Astrocyte (in vitro differentiated cells and primary cell): ENCODE results near the gene OR51I1. TPM values are rescaled to one million over a fixed set of nuclear protein-coding genes. Genes with fewer than 3 reads are reported as not detected.

Experiments used
- DNase-seq: peaks from one replicate; pipeline ENCODE4 v3.0.0-alpha.2; 2010; ENCODE audit warnings: low read depth
- FAIRE-seq: peaks from 2 replicates; lab custom pipeline; 2011; peaks lifted over from hg19 to GRCh38; lab: Jason Lieb, UNC
- H2AFZ ChIP-seq: 2 replicates; pipeline ENCODE4 v1.6.0; 2012; ENCODE audit warnings: low read depth, low read length, inconsistent platforms
- H3K27ac ChIP-seq: 2 replicates; pipeline ENCODE4 v1.5.1; 2011; ENCODE audit warnings: low read depth, low read length, inconsistent platforms
- H3K27me3 ChIP-seq: 2 replicates; pipeline ENCODE4 v1.6.0; 2011; ENCODE audit warnings: low read length, inconsistent platforms; ENCODE audit not compliant: insufficient read depth
- H3K36me3 ChIP-seq: 2 replicates; pipeline ENCODE4 v1.5.1; 2011; ENCODE audit warnings: low read length, inconsistent platforms; ENCODE audit not compliant: insufficient read depth
- H3K4me1 ChIP-seq: 2 replicates; pipeline ENCODE4 v1.5.1; 2011; ENCODE audit warnings: low read length, inconsistent platforms; ENCODE audit not compliant: insufficient read depth
- H3K4me2 ChIP-seq: 2 replicates; pipeline ENCODE4 v1.6.0; 2012; ENCODE audit warnings: low read length, inconsistent platforms
- H3K4me3 ChIP-seq: 2 replicates; pipeline ENCODE4 v1.5.1; 2011; ENCODE audit warnings: low read depth, mild to moderate bottlenecking, low read length, inconsistent platforms; ENCODE audit not compliant: insufficient read depth
- H3K79me2 ChIP-seq: 2 replicates; pipeline ENCODE4 v1.6.0; 2012; ENCODE audit warnings: mild to moderate bottlenecking, low read length, inconsistent platforms; ENCODE audit not compliant: insufficient read depth
- H3K9ac ChIP-seq: 2 replicates; pipeline ENCODE4 v1.6.0; 2012; ENCODE audit warnings: mild to moderate bottlenecking, low read length, inconsistent platforms
- H3K9me3 ChIP-seq: 2 replicates; pipeline ENCODE4 v1.5.1; 2012; ENCODE audit warnings: low read depth, mild to moderate bottlenecking, low read length, inconsistent platforms; ENCODE audit not compliant: insufficient read depth
- H4K20me1 ChIP-seq: 2 replicates; pipeline ENCODE4 v1.6.0; 2012; ENCODE audit warnings: low read length, inconsistent platforms; ENCODE audit not compliant: insufficient read depth
- H3K27ac Mint-ChIP-seq: one replicate; pipeline ENCODE4 v1.8.0; 2021; ENCODE audit warnings: mild to moderate bottlenecking, mixed read lengths; ENCODE audit not compliant: unreplicated experiment
- H3K27me3 Mint-ChIP-seq: one replicate; pipeline ENCODE4 v1.8.0; 2021; ENCODE audit warnings: low read depth, mixed read lengths; ENCODE audit not compliant: unreplicated experiment
- H3K36me3 Mint-ChIP-seq: one replicate; pipeline ENCODE4 v1.8.0; 2021; ENCODE audit warnings: low read depth, mixed read lengths; ENCODE audit not compliant: unreplicated experiment
- H3K4me1 Mint-ChIP-seq: one replicate; pipeline ENCODE4 v1.8.0; 2021; ENCODE audit warnings: low read depth, mixed read lengths; ENCODE audit not compliant: unreplicated experiment
- H3K4me3 Mint-ChIP-seq: one replicate; pipeline ENCODE4 v1.8.0; 2021; ENCODE audit warnings: mild to moderate bottlenecking, moderate library complexity, mixed read lengths; ENCODE audit not compliant: unreplicated experiment
- H3K9me3 Mint-ChIP-seq: one replicate; pipeline ENCODE4 v1.8.0; 2021; ENCODE audit warnings: mild to moderate bottlenecking, mixed read lengths; ENCODE audit not compliant: unreplicated experiment
- CTCF ChIP-seq: IDR thresholded peaks from 2 replicates; pipeline ENCODE4 v1.5.1; 2011; ENCODE audit warnings: low read depth, mild to moderate bottlenecking, inconsistent platforms, low read length, moderate library complexity; ENCODE audit not compliant: insufficient read depth
- EZH2 ChIP-seq: IDR thresholded peaks from 2 replicates; pipeline ENCODE4 v1.6.1; 2012; ENCODE audit warnings: mild to moderate bottlenecking, low read length, inconsistent platforms; ENCODE audit not compliant: insufficient read depth
- total RNA-seq: library from RNA; stranded (reverse); gene quantifications from 2 replicates; pipeline ENCODE4 v1.2.1, GENCODE V29; 2021

The OR51I1 gene
- total RNA-seq, 1 donor from 2014 or later, result not detected

- H3K79me2 ChIP-seq, result no peaks in the 10 kb centered on the region
- no peak within 1 kb of the TSS for H3K27ac ChIP-seq
- no peak within 1 kb of the TSS for H2AFZ ChIP-seq
- H3K36me3 Mint-ChIP-seq, result no peaks in the 10 kb centered on the region
- no peak within 1 kb of the TSS for H3K4me3 Mint-ChIP-seq
- no peaks in the 10 kb centered on the region for H4K20me1 ChIP-seq
- DNase-seq, result no peak
- H3K4me1 ChIP-seq, result no peaks in the 10 kb centered on the region
- peaks cover 2% of the 10 kb centered on the region for H3K27me3 Mint-ChIP-seq
- no peak within 1 kb of the TSS for H3K9ac ChIP-seq
- H3K36me3 ChIP-seq, result no peaks in the 10 kb centered on the region
- H3K4me2 ChIP-seq, result no peak within 1 kb of the TSS
- H3K9me3 ChIP-seq, result peaks cover 6% of the 10 kb centered on the region
- H3K4me3 ChIP-seq, result no peak within 1 kb of the TSS
- no peak for FAIRE-seq
- H3K27me3 ChIP-seq, result no peaks in the 10 kb centered on the region
- TF ChIP-seq EZH2, result no peak
- TF ChIP-seq CTCF, result no peak
- H3K9me3 Mint-ChIP-seq, result no peaks in the 10 kb centered on the region
- H3K4me1 Mint-ChIP-seq, result no peaks in the 10 kb centered on the region
- H3K27ac Mint-ChIP-seq, result no peak within 1 kb of the TSS
Observed at GRCh38 chr11:5449023-5449422, 7.7 kb upstream of the OR51I1 start, which contains the start of gene OR51I2. OR51I2 (plus strand) TSS chr11:5449323; CDS start chr11:5453489, 4,166 bp downstream.

- Histone ChIP-seq H3K4me2 (no peak overlapping the region), H3K79me2 (no peaks in the 10 kb centered on the region), H3K9me3 (no peaks in the 10 kb centered on the region), H2AFZ (no peak overlapping the region), H4K20me1 (no peaks in the 10 kb centered on the region), H3K4me1 (no peaks in the 10 kb centered on the region), H3K36me3 (no peaks in the 10 kb centered on the region), H3K4me3 (no peak overlapping the region), H3K27ac (no peak overlapping the region), H3K27me3 (no peaks in the 10 kb centered on the region), H3K9ac (no peak overlapping the region)
- no peaks in the 10 kb centered on the region for H3K36me3 Mint-ChIP-seq
- DNase-seq (no peak), FAIRE-seq (no peak)
- H3K4me3 Mint-ChIP-seq, result no peak overlapping the region
- TF ChIP-seq CTCF (no peak), EZH2 (no peak)
- H3K9me3 Mint-ChIP-seq, result no peaks in the 10 kb centered on the region
- no peaks in the 10 kb centered on the region for H3K4me1 Mint-ChIP-seq
- H3K27me3 Mint-ChIP-seq, result peaks cover 3% of the 10 kb centered on the region
- no peak overlapping the region for H3K27ac Mint-ChIP-seq
Observed at GRCh38 chr11:5443835-5444393, 2.6 kb upstream of the OR51I1 start.

- Mint-ChIP-seq H3K27me3 (no peaks in the 10 kb centered on the region), H3K27ac (no peak overlapping the region), H3K4me1 (no peaks in the 10 kb centered on the region), H3K9me3 (no peaks in the 10 kb centered on the region), H3K36me3 (no peaks in the 10 kb centered on the region), H3K4me3 (no peak overlapping the region)
- Histone ChIP-seq H3K9me3 (no peaks in the 10 kb centered on the region), H3K36me3 (no peaks in the 10 kb centered on the region), H3K27ac (no peak overlapping the region), H3K79me2 (no peaks in the 10 kb centered on the region), H3K27me3 (no peaks in the 10 kb centered on the region), H3K4me1 (no peaks in the 10 kb centered on the region), H2AFZ (no peak overlapping the region), H3K4me2 (no peak overlapping the region), H3K4me3 (no peak overlapping the region), H4K20me1 (no peaks in the 10 kb centered on the region), H3K9ac (no peak overlapping the region)
- FAIRE-seq (no peak), DNase-seq (no peak)
- TF ChIP-seq CTCF, result no peak
- no peak for TF ChIP-seq EZH2
Observed at GRCh38 chr11:5423131-5423530, 18.2 kb downstream of the OR51I1 start.
